Liver (tissue), 9 donors: ENCODE results near the gene AP4S1. TPM values are rescaled to one million over a fixed set of nuclear protein-coding genes. Genes with fewer than 3 reads are reported as not detected.

ENCODE experiments used
- DNase-seq: peaks from one replicate; pipeline ENCODE4 v3.0.0-alpha.2; 2017; ENCODE audit warnings: low spot score
- H3K27ac ChIP-seq, 2 donors: one replicate each; pipeline ENCODE4 v1.7.0; 2013; ENCODE audit warnings: inconsistent platforms in 2 of 2, low read length in 2 of 2, control low read depth in 1 of 2, low read depth in 1 of 2, mild to moderate bottlenecking in 1 of 2
- H3K27me3 ChIP-seq, 4 donors: one replicate each; pipeline versions ENCODE4 v1.6.1 to v1.7.0; 2013; ENCODE audit warnings: low read length in 3 of 4, inconsistent platforms in 1 of 4, mild to moderate bottlenecking in 1 of 4, moderate library complexity in 1 of 4; ENCODE audit not compliant: control insufficient read depth in 4 of 4, insufficient read depth in 4 of 4
- H3K36me3 ChIP-seq, 4 donors: one replicate each; pipeline versions ENCODE4 v1.6.1 to v1.7.0; 2013; ENCODE audit warnings: low read length in 3 of 4, mild to moderate bottlenecking in 3 of 4, low read depth in 1 of 4, moderate library complexity in 1 of 4; ENCODE audit not compliant: control insufficient read depth in 4 of 4, insufficient read depth in 3 of 4
- H3K4me1 ChIP-seq, 4 donors: one replicate each; pipeline versions ENCODE4 v1.6.1 to v1.7.0; 2013; ENCODE audit warnings: low read length in 3 of 4, mild to moderate bottlenecking in 3 of 4, moderate library complexity in 1 of 4; ENCODE audit not compliant: control insufficient read depth in 4 of 4, insufficient read depth in 4 of 4
- H3K4me3 ChIP-seq, 3 donors: one replicate each; pipeline versions ENCODE4 v1.6.1 to v1.7.0; 2013; ENCODE audit warnings: low read length in 3 of 3, control low read depth in 1 of 3, low read depth in 1 of 3, mild to moderate bottlenecking in 1 of 3
- H3K9ac ChIP-seq, 2 donors: one replicate each; pipeline ENCODE4 v1.7.0; 2013; ENCODE audit warnings: low read length in 2 of 2, mild to moderate bottlenecking in 2 of 2, moderate library complexity in 2 of 2, control low read depth in 1 of 2, low read depth in 1 of 2
- H3K9me3 ChIP-seq, 4 donors: one replicate each; pipeline versions ENCODE4 v1.6.1 to v1.7.0; 2013; ENCODE audit warnings: low read length in 3 of 4; ENCODE audit not compliant: control insufficient read depth in 4 of 4
- EGR1 ChIP-seq, 2 donors: IDR thresholded peaks; 2 replicates each; pipeline ENCODE4 v1.6.1; 2016 to 2018; ENCODE audit warnings: antibody characterized with exemption in 2 of 2, low read depth in 2 of 2
- FOXA1 ChIP-seq: IDR thresholded peaks from 2 replicates; pipeline ENCODE4 v1.6.1; 2016; ENCODE audit warnings: antibody characterized with exemption
- FOXA2 ChIP-seq: IDR thresholded peaks from 2 replicates; pipeline ENCODE4 v1.6.1; 2016; ENCODE audit warnings: antibody characterized with exemption
- GABPA ChIP-seq, 2 donors: IDR thresholded peaks in 1 of 2; conservative IDR thresholded peaks in 1 of 2; 2 replicates each; pipeline ENCODE4 v1.6.1; 2016; ENCODE audit warnings: antibody characterized with exemption in 2 of 2, mild to moderate bottlenecking in 1 of 2, moderate library complexity in 1 of 2
- HNF4A ChIP-seq, 2 donors: conservative IDR thresholded peaks; 2 replicates each; pipeline ENCODE4 v1.6.1; 2016; ENCODE audit warnings: antibody characterized with exemption in 2 of 2, mild to moderate bottlenecking in 2 of 2
- HNF4G ChIP-seq: IDR thresholded peaks from 2 replicates; pipeline ENCODE4 v1.6.1; 2016; ENCODE audit warnings: antibody characterized with exemption
- JUND ChIP-seq, 2 donors: IDR thresholded peaks; 2 replicates each; pipeline ENCODE4 v1.6.1; 2016; ENCODE audit warnings: antibody characterized with exemption in 2 of 2
- NR2F2 ChIP-seq: IDR thresholded peaks from 2 replicates; pipeline ENCODE4 v1.6.1; 2016; ENCODE audit warnings: antibody characterized with exemption
- RAD21 ChIP-seq, 2 donors: IDR thresholded peaks; 2 replicates each; pipeline ENCODE4 v1.6.1; 2016; ENCODE audit warnings: antibody characterized with exemption in 2 of 2, mild to moderate bottlenecking in 2 of 2
- RXRA ChIP-seq, 2 donors: IDR thresholded peaks; 2 replicates each; pipeline ENCODE4 v1.6.1; 2017 to 2018; ENCODE audit warnings: antibody characterized with exemption in 2 of 2, mild to moderate bottlenecking in 1 of 2
- SP1 ChIP-seq: IDR thresholded peaks from 2 replicates; pipeline ENCODE4 v1.6.1; 2018; ENCODE audit warnings: antibody characterized with exemption, mild to moderate bottlenecking
- TAF1 ChIP-seq: conservative IDR thresholded peaks from 2 replicates; pipeline ENCODE4 v1.6.1; 2016; ENCODE audit warnings: antibody characterized with exemption, mild to moderate bottlenecking
- YY1 ChIP-seq: IDR thresholded peaks from 2 replicates; pipeline ENCODE4 v1.6.1; 2016; ENCODE audit warnings: antibody characterized with exemption, mild to moderate bottlenecking
- WGBS: extraction: QIAGEN DNeasy Blood & Tissue Kit; methylation state at CpG from one replicate; pipeline ENCODE4 v1.1.7; 2013; 5-methylcytosine and 5-hydroxymethylcytosine counted together
- polyA plus RNA-seq, 2 donors: library from polyadenylated mRNA; stranded (reverse) in 1 of 2; unstranded in 1 of 2; fragments of 200-250 nt in 1 of 2; fragments of >200 nt in 1 of 2; fragmentation: Nextera tagmentation in 1 of 2; extraction: Ambion mirVana in 1 of 2; gene quantifications; one replicate each; pipeline versions ENCODE4 v1.2.1 to v1.2.3, GENCODE V29; 2013 to 2015
- total RNA-seq, 2 donors: library from RNA; depleted of rRNA; stranded (reverse); fragments of >200 nt; gene quantifications; one replicate each; pipeline ENCODE4 v1.2.3, GENCODE V29; 2014
- TF ChIP-seq, protein P1 (sequence below): IDR thresholded peaks from 2 replicates; pipeline ENCODE4 v1.6.1; 2016; ENCODE audit warnings: antibody characterized with exemption
- TF ChIP-seq, protein P2 (sequence below): fragments of 150-350 bp; IDR thresholded peaks from 2 replicates; pipeline ENCODE4 v1.5.1; 2017; ENCODE audit warnings: improper control_type of control experiment, low read depth, low read length; ENCODE audit not compliant: missing input control
- TF ChIP-seq, protein P3 (sequence below): IDR thresholded peaks from 2 replicates; pipeline ENCODE4 v1.6.1; 2016; ENCODE audit warnings: antibody characterized with exemption, mild to moderate bottlenecking
- TF ChIP-seq, protein P4 (sequence below): IDR thresholded peaks from 2 replicates; pipeline ENCODE4 v1.6.1; 2016; ENCODE audit warnings: antibody characterized with exemption
- donor health status: healthy.
- donor health status: healthy.
- donor health status: healthy.
- donor health status: healthy.
- donor health status: healthy.

AP4S1 gene
- total and polyA plus RNA-seq, 4 donors: 1.3 to 4.3 (median 1.7) TPM

DNA sequence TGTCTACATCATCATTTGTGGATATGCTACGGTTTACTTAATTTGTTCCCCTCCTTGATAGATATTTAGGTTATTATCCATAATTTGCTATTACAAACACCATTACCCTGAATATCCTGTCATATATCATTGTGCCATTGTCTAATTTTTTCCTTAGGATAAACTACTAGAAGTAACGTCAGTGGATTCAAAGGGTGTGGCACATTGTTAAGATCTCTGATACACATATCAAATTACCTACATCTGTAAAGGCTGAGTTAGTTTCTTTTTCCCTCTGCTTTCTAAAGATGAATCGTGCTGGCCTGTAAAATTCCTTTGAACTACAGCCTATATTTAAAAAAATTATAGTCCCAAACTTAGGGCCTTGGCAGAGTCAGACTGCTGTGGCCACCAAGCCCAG lies 54.6 kb downstream of the AP4S1 start:
- no peaks in the 10 kb centered on the region for H3K4me1 ChIP-seq
- no peak overlapping the region for H3K4me3 ChIP-seq
- DNase-seq: no peak
- 75% methylated on average over 3 of the region's 3 CpGs for WGBS
- H3K27me3 ChIP-seq: no peaks in the 10 kb centered on the region
- no peak overlapping the region for H3K27ac ChIP-seq
- no peaks in the 10 kb centered on the region for H3K9me3 ChIP-seq
- no peak overlapping the region for H3K9ac ChIP-seq
- peaks cover 0 to 3% (median 1%) of the 10 kb centered on the region in 4 donors for H3K36me3 ChIP-seq
- TF ChIP-seq HNF4G: no peak
- no peak for TF ChIP-seq NR2F2
- TF ChIP-seq JUND (IDR thresholded peaks at IDR 0.05): no peak
- no peak for TF ChIP-seq HNF4A (conservative IDR thresholded peaks at IDR 0.05)
- TF ChIP-seq, protein P1, sequence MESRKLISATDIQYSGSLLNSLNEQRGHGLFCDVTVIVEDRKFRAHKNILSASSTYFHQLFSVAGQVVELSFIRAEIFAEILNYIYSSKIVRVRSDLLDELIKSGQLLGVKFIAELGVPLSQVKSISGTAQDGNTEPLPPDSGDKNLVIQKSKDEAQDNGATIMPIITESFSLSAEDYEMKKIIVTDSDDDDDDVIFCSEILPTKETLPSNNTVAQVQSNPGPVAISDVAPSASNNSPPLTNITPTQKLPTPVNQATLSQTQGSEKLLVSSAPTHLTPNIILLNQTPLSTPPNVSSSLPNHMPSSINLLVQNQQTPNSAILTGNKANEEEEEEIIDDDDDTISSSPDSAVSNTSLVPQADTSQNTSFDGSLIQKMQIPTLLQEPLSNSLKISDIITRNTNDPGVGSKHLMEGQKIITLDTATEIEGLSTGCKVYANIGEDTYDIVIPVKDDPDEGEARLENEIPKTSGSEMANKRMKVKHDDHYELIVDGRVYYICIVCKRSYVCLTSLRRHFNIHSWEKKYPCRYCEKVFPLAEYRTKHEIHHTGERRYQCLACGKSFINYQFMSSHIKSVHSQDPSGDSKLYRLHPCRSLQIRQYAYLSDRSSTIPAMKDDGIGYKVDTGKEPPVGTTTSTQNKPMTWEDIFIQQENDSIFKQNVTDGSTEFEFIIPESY: no peak

DNA sequence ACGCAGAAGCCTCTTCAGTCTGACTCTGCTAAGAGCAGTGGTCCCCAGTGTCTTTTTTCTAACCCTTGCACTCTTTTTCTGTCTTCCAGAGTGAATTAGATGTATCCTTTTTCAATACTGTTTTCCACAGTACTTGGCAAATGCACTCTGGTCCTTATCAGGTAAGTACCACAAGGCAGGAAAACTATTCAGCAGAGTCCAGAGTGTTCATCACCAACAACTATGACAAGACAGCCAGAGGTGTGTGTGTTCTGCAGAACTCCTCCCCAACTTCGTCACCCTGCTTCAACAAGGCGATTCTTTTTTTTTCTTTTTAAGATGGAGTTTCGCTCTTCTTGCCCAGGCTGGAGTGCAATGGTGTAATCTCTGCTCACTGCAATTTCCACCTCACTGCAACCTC lies 55.0 kb downstream of the AP4S1 start:
- Histone ChIP-seq H3K36me3 (peaks cover 0 to 3% (median 1%) of the 10 kb centered on the region in 4 donors), H3K9ac (no peak overlapping the region), H3K27me3 (no peaks in the 10 kb centered on the region), H3K27ac (no peak overlapping the region), H3K9me3 (no peaks in the 10 kb centered on the region), H3K4me3 (no peak overlapping the region), H3K4me1 (no peaks in the 10 kb centered on the region)
- WGBS: 94% methylated on average over 4 of the region's 4 CpGs
- no peak for DNase-seq
- TF ChIP-seq YY1: no peak
- no peak for TF ChIP-seq TAF1
- TF ChIP-seq, protein P2, sequence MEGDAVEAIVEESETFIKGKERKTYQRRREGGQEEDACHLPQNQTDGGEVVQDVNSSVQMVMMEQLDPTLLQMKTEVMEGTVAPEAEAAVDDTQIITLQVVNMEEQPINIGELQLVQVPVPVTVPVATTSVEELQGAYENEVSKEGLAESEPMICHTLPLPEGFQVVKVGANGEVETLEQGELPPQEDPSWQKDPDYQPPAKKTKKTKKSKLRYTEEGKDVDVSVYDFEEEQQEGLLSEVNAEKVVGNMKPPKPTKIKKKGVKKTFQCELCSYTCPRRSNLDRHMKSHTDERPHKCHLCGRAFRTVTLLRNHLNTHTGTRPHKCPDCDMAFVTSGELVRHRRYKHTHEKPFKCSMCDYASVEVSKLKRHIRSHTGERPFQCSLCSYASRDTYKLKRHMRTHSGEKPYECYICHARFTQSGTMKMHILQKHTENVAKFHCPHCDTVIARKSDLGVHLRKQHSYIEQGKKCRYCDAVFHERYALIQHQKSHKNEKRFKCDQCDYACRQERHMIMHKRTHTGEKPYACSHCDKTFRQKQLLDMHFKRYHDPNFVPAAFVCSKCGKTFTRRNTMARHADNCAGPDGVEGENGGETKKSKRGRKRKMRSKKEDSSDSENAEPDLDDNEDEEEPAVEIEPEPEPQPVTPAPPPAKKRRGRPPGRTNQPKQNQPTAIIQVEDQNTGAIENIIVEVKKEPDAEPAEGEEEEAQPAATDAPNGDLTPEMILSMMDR: no peak
- TF ChIP-seq FOXA1: no peak
- TF ChIP-seq, protein P1: no peak
- no peak for TF ChIP-seq RXRA (IDR thresholded peaks at IDR 0.05)
- TF ChIP-seq RAD21 (IDR thresholded peaks at IDR 0.05): no peak
- TF ChIP-seq GABPA (IDR thresholded peaks at IDR 0.05 in 1 of 2, conservative IDR thresholded peaks at IDR 0.05 in 1 of 2): no peak
- TF ChIP-seq, protein P3, sequence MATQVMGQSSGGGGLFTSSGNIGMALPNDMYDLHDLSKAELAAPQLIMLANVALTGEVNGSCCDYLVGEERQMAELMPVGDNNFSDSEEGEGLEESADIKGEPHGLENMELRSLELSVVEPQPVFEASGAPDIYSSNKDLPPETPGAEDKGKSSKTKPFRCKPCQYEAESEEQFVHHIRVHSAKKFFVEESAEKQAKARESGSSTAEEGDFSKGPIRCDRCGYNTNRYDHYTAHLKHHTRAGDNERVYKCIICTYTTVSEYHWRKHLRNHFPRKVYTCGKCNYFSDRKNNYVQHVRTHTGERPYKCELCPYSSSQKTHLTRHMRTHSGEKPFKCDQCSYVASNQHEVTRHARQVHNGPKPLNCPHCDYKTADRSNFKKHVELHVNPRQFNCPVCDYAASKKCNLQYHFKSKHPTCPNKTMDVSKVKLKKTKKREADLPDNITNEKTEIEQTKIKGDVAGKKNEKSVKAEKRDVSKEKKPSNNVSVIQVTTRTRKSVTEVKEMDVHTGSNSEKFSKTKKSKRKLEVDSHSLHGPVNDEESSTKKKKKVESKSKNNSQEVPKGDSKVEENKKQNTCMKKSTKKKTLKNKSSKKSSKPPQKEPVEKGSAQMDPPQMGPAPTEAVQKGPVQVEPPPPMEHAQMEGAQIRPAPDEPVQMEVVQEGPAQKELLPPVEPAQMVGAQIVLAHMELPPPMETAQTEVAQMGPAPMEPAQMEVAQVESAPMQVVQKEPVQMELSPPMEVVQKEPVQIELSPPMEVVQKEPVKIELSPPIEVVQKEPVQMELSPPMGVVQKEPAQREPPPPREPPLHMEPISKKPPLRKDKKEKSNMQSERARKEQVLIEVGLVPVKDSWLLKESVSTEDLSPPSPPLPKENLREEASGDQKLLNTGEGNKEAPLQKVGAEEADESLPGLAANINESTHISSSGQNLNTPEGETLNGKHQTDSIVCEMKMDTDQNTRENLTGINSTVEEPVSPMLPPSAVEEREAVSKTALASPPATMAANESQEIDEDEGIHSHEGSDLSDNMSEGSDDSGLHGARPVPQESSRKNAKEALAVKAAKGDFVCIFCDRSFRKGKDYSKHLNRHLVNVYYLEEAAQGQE: no peak
- no peak for TF ChIP-seq SP1
- TF ChIP-seq, protein P4, sequence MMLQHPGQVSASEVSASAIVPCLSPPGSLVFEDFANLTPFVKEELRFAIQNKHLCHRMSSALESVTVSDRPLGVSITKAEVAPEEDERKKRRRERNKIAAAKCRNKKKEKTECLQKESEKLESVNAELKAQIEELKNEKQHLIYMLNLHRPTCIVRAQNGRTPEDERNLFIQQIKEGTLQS: no peak
- TF ChIP-seq FOXA2: no peak
- no peak for TF ChIP-seq EGR1 (IDR thresholded peaks at IDR 0.05; ENCODE audit: low read depth in 2 of 2)
